Fibroblast of villous mesenchyme (primary cell): Measurements from ENCODE around the gene SOX21. TPM values are rescaled to one million over a fixed set of nuclear protein-coding genes. Genes with fewer than 3 reads are reported as not detected.

Source experiments
- DNase-seq: peaks from one replicate; pipeline ENCODE4 v3.0.0-alpha.2; 2010; ENCODE audit warnings: low read depth
- H3K4me3 ChIP-seq: 2 replicates; pipeline ENCODE4 v1.5.1; 2011; ENCODE audit warnings: low read depth, mild to moderate bottlenecking, low read length
- total RNA-seq: library from RNA; depleted of rRNA; stranded (reverse); fragments of >200 nt; gene quantifications from 2 replicates; pipeline ENCODE4 v1.2.3, GENCODE V29; 2012
- TF ChIP-seq, protein P1 (sequence below): IDR thresholded peaks from 2 replicates; pipeline ENCODE4 v1.5.1; 2012; ENCODE audit warnings: low read depth, mild to moderate bottlenecking, low read length; ENCODE audit not compliant: insufficient read depth

Gene SOX21
- total RNA-seq, 1 donor: not detected

- DNase-seq: no peak
- TF ChIP-seq, protein P1, sequence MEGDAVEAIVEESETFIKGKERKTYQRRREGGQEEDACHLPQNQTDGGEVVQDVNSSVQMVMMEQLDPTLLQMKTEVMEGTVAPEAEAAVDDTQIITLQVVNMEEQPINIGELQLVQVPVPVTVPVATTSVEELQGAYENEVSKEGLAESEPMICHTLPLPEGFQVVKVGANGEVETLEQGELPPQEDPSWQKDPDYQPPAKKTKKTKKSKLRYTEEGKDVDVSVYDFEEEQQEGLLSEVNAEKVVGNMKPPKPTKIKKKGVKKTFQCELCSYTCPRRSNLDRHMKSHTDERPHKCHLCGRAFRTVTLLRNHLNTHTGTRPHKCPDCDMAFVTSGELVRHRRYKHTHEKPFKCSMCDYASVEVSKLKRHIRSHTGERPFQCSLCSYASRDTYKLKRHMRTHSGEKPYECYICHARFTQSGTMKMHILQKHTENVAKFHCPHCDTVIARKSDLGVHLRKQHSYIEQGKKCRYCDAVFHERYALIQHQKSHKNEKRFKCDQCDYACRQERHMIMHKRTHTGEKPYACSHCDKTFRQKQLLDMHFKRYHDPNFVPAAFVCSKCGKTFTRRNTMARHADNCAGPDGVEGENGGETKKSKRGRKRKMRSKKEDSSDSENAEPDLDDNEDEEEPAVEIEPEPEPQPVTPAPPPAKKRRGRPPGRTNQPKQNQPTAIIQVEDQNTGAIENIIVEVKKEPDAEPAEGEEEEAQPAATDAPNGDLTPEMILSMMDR: no peak
- H3K4me3 ChIP-seq: no peak overlapping the region
These were observed 3.1 kb downstream of the SOX21 start for GRCh38 chr13:94709001-94709834.

- TF ChIP-seq, protein P1: no peak
- no peak overlapping the region for H3K4me3 ChIP-seq
- DNase-seq: no peak
These were observed 4.1 kb downstream of the SOX21 start for GRCh38 chr13:94708031-94708859.

- TF ChIP-seq, protein P1: no peak
- no peak for DNase-seq
- H3K4me3 ChIP-seq: no peak overlapping the region
These were observed 4.8 kb downstream of the SOX21 start for GRCh38 chr13:94707400-94708021.

DNA sequence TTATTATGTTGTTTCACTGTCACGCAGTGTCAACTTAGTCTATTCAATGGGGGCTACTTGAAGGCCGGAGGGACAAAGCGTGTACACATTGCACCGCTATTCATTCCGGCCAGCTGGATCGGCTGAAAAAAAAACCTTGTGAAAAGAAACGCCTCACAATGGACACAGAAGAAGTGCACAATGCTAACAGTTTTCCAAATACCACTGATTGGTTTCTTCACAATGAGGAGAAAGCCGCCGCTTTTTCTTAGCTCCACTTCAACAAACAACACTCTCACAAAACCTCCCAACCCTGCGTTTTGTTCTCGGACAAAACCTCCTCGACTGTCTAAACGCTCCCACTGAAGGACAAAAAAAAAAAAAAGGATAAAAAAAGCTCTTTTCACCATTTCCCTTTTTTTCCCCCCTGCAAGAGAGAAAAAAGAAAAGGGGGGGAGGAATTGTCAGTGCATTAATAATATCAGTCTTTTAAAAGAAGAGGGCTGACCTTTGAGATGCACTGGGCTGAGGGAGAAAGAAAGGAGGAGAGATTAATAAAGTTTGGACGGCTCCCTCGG lies 5.4 kb downstream of the SOX21 start:
- DNase-seq: no peak
- no peak overlapping the region for H3K4me3 ChIP-seq
- TF ChIP-seq, protein P1: no peak

DNA sequence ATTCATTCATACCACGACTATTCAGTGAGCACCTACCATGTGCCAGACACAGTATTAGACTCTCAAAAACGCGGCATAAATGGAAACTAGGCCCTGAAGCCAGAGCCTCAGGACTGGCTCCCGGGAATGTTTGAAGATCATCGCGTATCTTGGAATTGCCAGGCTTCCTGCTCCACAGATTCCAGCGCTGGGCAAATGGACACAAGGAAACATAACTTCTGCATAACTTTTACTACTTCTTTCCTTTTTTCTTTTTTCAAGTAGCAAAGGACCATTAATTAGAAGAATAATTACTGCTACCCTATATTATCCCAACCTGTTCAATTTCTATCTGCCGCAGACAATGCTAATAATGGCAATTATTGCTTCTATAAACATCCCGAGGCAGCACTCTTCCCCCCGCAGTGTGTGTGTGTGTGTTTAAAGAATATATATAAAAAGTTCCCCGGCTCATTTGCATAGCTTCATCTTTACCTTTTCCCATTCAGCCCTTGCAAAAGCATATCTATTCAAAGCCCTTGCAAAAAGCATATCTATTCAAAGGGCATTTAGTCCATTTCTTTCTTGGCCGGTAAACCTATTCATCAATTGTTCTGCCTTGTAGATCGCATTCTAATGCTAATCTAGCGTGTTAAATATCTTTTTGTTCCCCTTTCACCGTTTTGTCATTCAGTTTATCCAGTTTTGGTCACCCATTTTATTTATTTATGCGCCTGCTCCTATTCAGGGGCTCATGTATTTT lies 6.1 kb downstream of the SOX21 start:
- no peak for DNase-seq
- no peak overlapping the region for H3K4me3 ChIP-seq
- TF ChIP-seq, protein P1: no peak
